A549 (cell line): ENCODE measurements around the gene MRPL28.

Experiments used
- CHD2 ChIP-seq: fragments of 150-350 bp; IDR thresholded peaks from 2 replicates; pipeline ENCODE4 v1.6.1; 2014; ENCODE audit warnings: low read length; ENCODE audit not compliant: partially characterized antibody
- EHMT2 ChIP-seq: fragments of 200-600 bp; sonication (generic); IDR thresholded peaks from 2 replicates; pipeline ENCODE4 v1.6.1; 2016; ENCODE audit warnings: antibody characterized with exemption, low read depth, mild to moderate bottlenecking, moderate library complexity
- ELK1 ChIP-seq: fragments of 150-350 bp; IDR thresholded peaks from 2 replicates; pipeline ENCODE4 v1.6.1; 2014; ENCODE audit warnings: low read depth, mild to moderate bottlenecking, low read length
- JUNB ChIP-seq: fragments of >200 bp; sonication (Bioruptor Twin); formaldehyde crosslinking; IDR thresholded peaks from 2 replicates; pipeline ENCODE4 v1.6.1; 2016
- MAX ChIP-seq: IDR thresholded peaks from 2 replicates; pipeline ENCODE4 v1.6.1; 2012
- POLR2A ChIP-seq: IDR thresholded peaks from 2 replicates; pipeline ENCODE4 v1.6.1; 2012; ENCODE audit warnings: mild to moderate bottlenecking, low read length
- RAD21 ChIP-seq, 2 experiments: fragments of >200 bp in 1 of 2; sonication (Bioruptor Twin) in 1 of 2; formaldehyde crosslinking in 1 of 2; IDR thresholded peaks in 1 of 2; conservative IDR thresholded peaks in 1 of 2; 2 replicates in 1 of 2; 3 replicates in 1 of 2; pipeline ENCODE4 v1.6.1; 2012 to 2018; ENCODE audit warnings: inconsistent platforms in 1 of 2
- TF ChIP-seq, protein P1 (sequence below): IDR thresholded peaks from 2 replicates; pipeline ENCODE4 v1.6.1; 2012
- TF ChIP-seq, protein P2 (sequence below): fragments of >200 bp; sonication (Bioruptor Twin); formaldehyde crosslinking; IDR thresholded peaks from 3 replicates; pipeline ENCODE4 v1.5.1; 2016

DNA sequence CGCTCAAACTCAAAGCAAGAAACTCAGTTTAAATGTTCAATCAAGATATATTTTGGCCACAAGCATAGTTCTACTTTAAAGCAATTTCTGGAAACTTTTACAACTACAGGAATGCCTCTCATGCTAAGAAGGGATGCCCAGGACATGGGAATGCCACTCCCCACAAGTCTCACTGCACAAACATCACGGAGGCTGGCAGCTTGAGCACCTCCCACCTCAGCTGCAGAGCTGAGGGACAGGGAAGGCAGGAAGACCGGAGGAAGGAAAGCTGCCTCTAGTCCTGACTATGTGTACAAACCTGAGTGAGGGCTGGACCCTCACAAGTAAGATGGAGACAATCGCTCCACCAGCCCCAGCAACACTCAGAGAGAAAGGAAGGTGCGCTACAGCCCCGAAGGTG is 23.1 kb downstream of the MRPL28 start:
- TF ChIP-seq ELK1 (no peak), POLR2A (no peak), CHD2 (no peak), EHMT2 (no peak), RAD21 (conservative IDR thresholded peaks at IDR 0.05 in 1 of 2, IDR thresholded peaks at IDR 0.05 in 1 of 2) (no peak), MAX (no peak), JUNB (no peak)
- TF ChIP-seq, protein P1, sequence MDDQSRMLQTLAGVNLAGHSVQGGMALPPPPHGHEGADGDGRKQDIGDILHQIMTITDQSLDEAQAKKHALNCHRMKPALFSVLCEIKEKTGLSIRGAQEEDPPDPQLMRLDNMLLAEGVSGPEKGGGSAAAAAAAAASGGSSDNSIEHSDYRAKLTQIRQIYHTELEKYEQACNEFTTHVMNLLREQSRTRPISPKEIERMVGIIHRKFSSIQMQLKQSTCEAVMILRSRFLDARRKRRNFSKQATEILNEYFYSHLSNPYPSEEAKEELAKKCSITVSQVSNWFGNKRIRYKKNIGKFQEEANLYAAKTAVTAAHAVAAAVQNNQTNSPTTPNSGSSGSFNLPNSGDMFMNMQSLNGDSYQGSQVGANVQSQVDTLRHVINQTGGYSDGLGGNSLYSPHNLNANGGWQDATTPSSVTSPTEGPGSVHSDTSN: no peak
- TF ChIP-seq, protein P2, sequence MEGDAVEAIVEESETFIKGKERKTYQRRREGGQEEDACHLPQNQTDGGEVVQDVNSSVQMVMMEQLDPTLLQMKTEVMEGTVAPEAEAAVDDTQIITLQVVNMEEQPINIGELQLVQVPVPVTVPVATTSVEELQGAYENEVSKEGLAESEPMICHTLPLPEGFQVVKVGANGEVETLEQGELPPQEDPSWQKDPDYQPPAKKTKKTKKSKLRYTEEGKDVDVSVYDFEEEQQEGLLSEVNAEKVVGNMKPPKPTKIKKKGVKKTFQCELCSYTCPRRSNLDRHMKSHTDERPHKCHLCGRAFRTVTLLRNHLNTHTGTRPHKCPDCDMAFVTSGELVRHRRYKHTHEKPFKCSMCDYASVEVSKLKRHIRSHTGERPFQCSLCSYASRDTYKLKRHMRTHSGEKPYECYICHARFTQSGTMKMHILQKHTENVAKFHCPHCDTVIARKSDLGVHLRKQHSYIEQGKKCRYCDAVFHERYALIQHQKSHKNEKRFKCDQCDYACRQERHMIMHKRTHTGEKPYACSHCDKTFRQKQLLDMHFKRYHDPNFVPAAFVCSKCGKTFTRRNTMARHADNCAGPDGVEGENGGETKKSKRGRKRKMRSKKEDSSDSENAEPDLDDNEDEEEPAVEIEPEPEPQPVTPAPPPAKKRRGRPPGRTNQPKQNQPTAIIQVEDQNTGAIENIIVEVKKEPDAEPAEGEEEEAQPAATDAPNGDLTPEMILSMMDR: no peak
